Peyer's patch (tissue), 4 donors: ENCODE results near the gene COG5.

Source experiments
- POLR2A ChIP-seq, 2 donors: fragments of 450-650 bp; IDR thresholded peaks; one replicate each; pipeline ENCODE4 v1.5.1; 2017; ENCODE audit warnings: antibody characterized with exemption in 2 of 2, mild to moderate bottlenecking in 2 of 2, moderate library complexity in 2 of 2
- TF ChIP-seq, protein P1 (sequence below), 6 experiments: fragments of 450-650 bp in 4 of 6; fragments of 200-600 bp in 2 of 6; sonication (generic) in 1 of 6; IDR thresholded peaks; one replicate each; pipeline ENCODE4 v1.5.1; 2017 to 2019; ENCODE audit warnings: antibody characterized with exemption in 6 of 6, mild to moderate bottlenecking in 3 of 6, moderate library complexity in 1 of 6

DNA sequence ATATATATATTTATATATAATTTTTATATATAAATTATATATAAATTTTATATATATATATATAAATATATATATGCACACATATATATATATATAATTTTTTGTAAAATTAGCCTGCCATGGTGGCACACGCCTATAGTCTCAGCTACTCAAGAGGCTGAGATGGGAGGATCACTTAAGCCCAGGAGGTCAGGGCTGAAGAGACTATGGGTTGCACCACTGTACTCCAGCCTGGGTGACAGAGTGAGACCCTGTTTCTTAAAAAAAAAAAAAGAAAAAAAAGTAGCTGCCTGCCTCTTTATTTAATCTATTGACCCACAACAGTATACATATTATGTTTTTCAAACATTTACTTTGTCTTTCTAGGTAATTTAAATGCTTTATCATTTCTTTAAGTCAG lies 35.5 kb upstream of the COG5 start:
- TF ChIP-seq, protein P1, sequence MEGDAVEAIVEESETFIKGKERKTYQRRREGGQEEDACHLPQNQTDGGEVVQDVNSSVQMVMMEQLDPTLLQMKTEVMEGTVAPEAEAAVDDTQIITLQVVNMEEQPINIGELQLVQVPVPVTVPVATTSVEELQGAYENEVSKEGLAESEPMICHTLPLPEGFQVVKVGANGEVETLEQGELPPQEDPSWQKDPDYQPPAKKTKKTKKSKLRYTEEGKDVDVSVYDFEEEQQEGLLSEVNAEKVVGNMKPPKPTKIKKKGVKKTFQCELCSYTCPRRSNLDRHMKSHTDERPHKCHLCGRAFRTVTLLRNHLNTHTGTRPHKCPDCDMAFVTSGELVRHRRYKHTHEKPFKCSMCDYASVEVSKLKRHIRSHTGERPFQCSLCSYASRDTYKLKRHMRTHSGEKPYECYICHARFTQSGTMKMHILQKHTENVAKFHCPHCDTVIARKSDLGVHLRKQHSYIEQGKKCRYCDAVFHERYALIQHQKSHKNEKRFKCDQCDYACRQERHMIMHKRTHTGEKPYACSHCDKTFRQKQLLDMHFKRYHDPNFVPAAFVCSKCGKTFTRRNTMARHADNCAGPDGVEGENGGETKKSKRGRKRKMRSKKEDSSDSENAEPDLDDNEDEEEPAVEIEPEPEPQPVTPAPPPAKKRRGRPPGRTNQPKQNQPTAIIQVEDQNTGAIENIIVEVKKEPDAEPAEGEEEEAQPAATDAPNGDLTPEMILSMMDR (IDR thresholded peaks at IDR 0.05): no peak
- TF ChIP-seq POLR2A (IDR thresholded peaks at IDR 0.05): no peak
